NCI-H82 treated with DMSO at 0.1 percent for 48 hours (cell line): ENCODE data around the gene TSNAX.
"Not testable (repeated sequence)": the region's sequence is repeated elsewhere in the genome, so short reads cannot be mapped to it uniquely, and the experiment has no call there.

Source experiments
- DNase-seq: peaks from one replicate; lab custom pipeline; 2025; ENCODE audit not compliant: unreplicated experiment; lab: John Stamatoyannopoulos, UW

Gene TSNAX

GRCh38 chr1:231528172-231529029 lies at the start of gene TSNAX:
Gene TSNAX (plus strand): TSS chr1:231528669. CDS start chr1:231528811, 142 bp downstream.
- peak; percentile 94 for DNase-seq

GRCh38 chr1:231478811-231479210 lies 49.7 kb upstream of the TSNAX start:
- no peak for DNase-seq

DNA sequence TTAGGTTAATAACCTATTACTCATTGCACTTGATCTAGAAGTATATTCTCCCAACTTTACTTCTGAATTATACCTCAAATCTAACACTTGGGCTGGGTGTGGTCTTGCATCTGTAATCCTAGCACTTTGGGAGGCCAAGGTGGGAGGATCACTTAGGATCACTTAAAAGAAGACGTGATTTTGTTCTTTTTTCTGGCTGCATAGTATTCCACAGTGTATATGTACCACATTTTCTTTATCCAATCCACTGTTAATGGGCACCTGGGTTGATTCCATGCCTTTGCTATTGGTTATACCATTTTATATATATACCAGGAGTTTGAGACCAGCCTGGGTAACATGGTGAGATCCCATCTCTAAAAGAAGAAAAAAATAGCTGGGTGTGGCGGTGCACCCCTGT lies 48.5 kb upstream of the TSNAX start:
- DNase-seq = no peak

DNA sequence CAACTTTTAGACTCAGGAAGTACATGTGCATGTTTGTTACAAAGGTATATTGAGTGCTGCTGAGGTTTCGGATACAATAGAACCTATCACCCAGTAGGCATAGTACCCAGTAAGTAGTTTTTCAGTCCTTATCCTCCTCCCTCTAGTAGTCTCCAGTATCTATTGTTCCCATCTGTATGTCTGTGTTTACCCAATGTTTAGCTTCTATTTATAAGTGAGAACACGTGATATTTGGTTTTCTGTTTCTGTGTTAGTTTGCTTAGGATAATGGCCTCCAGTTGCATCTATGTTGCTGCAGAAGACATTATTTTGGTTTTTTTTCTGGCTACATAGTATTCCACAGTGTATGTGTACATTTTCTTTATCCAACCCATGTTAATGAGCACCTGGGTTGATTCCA lies 47.2 kb upstream of the TSNAX start:
- no peak for DNase-seq

- DNase-seq = no peak
Observed at GRCh38 chr1:231485029-231485784, 43.3 kb upstream of the TSNAX start.

GRCh38 chr1:231487019-231487418 lies 41.5 kb upstream of the TSNAX start:
- DNase-seq = no peak

DNA sequence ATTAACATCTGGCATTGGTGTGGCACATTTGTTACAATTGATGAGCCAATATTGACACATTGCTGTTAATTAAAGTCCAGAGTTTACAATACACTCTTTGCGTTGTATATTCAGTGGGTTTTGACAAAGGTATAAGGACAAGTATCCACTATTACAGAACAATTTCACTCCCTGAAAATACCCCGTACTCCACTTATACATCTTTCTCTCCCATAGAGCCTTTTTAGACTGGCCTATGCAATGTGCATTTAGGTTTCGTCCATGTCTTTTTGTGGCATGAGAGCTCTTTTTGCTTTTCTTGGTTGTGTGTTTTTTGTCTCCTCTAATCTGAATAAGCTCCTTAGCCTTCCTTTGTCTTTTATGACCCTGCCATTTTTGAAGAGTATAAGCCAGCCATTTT lies 40.6 kb upstream of the TSNAX start:
- DNase-seq = no peak

DNA sequence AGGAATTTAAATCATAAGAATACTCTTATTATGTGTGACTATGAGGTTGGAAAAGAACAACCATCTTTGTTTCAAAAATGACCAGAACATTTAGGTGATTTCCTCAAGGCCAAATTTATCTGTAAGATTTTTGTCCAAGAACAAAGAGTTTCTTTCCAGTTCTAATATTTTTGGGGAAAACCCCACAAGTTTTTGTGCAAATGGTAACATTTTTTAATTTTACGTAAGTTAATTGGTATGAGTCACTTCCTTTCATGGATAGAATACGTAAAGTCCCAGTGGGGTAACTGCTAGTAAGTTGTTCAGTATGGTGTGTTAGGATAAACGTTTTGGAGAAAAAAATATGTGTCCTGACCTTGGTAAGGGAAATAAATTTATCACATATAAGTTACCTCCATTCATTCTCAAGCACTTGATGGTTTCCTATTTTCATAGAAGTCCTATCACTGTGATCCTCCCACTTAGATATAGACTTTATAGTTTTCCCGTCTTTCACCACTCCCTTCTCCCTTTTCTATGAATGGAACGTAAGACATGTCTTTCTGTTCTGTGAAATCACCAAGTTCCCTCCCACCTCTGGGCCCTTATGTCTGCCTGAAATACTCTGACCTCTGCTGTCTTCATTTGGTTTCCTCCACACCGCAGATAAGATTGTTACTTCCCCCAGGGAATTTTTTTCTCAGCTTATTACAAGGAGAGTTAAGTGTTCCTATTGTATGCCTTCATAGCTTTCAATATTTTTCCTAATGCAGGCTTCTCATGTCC lies 34.9 kb upstream of the TSNAX start:
- DNase-seq = no peak

GRCh38 chr1:231494439-231495110 lies 33.9 kb upstream of the TSNAX start:
- DNase-seq = no peak

- DNase-seq = no peak
Observed at GRCh38 chr1:231497629-231498152, 30.8 kb upstream of the TSNAX start.

DNA sequence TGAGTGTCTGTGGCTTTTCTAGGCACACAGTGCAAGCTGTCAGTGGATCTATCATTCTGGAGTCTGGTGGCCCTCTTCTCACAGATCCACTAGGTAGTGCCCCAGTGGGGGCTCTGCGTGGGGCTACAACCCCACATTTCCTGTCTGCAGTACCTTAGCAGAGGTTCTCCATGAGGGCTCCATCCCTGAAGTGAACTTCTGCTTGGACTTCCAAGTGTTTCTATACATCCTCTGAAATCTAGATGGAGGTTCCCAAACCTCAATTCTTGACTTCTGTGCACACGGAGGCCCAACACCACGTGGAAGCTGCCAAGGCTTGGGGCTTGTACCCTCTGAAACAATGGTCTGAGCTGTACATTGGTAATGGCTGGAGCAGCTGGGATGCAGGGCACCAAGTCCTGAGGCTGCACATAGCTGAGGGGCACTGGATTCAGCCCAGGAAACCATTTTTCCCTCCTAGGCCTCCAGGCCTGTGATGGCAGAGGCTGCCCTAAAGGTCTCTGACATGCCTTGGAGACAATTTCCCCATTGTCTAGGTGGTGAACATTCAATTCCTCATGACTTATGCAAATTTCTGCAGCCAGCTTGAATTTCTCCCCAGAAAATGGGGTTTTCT lies 29.2 kb upstream of the TSNAX start:
- no peak for DNase-seq

DNA sequence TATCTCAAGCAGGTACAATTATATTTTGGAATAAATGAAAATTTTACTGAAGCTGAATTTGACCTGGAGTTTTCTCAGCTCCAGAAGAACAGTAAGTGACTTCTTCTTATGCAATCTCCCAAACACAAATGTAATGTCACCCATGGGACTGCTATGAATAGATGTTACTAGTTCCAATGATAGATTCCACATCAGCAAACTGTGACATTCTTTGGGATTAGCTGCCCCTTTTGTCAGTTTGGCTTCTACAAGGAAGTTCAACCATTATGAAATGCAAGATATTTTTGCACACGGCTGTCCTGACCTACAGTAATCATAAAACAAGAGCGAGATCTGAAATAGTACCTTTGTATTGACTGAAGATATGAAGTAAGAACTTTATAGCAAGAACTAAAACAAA lies 27.8 kb upstream of the TSNAX start:
- DNase-seq = no peak

- DNase-seq = not testable (repeated sequence)
Observed at GRCh38 chr1:231503168-231503567, 25.3 kb upstream of the TSNAX start.

GRCh38 chr1:231507476-231508355 lies 20.8 kb upstream of the TSNAX start:
- DNase-seq = no peak

GRCh38 chr1:231508497-231508896 lies 20.0 kb upstream of the TSNAX start:
- no peak for DNase-seq

DNA sequence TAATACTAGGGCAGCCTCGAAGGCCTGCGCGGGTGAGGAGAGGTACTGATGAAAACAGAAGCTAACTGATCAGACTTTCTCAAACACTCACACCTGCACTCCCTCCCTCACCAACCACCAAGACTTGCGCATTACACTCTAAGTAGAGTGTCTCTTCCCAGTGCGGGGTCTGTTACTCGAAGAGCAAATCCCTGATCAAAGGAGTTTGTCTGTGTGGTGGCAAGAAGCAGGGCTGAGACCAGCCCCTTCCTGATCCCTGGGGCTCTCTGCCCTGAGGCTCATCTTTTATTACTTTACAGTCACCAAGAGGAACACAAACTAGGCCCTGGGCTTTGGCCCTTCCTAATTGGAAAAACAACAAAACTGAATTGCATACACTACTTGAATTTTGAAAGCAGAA lies 19.5 kb upstream of the TSNAX start:
- no peak for DNase-seq

- no peak for DNase-seq
Observed at GRCh38 chr1:231512147-231512698, 16.2 kb upstream of the TSNAX start.

GRCh38 chr1:231515748-231516147 lies 12.7 kb upstream of the TSNAX start:
- no peak for DNase-seq

DNA sequence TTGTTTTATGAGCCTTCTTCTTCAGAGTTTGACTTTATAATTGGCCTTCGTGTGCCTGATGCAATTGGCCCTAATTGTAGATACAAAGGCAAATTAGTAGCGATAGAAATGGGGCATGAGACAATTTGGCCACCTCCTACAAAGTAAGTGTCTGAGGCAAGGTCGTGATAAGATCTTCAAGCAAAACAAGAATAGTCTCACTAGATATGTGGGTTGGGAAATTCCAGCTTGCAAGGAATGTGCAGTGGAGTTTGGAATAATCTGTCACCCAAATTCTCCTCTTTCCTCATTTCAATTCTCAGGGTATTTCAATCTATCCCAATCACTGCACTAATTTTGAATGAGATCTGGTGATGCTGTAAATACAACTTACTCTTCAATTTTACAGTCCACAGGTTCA lies 11.4 kb upstream of the TSNAX start:
- no peak for DNase-seq
